WTC11 (cell line): Measurements from ENCODE around the gene ZNHIT1. TPM values are rescaled to one million over a fixed set of nuclear protein-coding genes. Genes with fewer than 3 reads are reported as not detected.
A peak's percentile ranks its signal among the peaks of the same experiment; 100 is the strongest.

Source experiments
- ATAC-seq: fragments of 200-7000 bp; cut with Tn5 transposase; 2 replicates; pipeline ENCODE4 v1.10.0; 2021; ENCODE audit warnings: mild to moderate bottlenecking, moderate library complexity
- CTCF ChIA-PET: fragments of 300-600 bp; sonication (Branson Sonifier 250); formaldehyde crosslinking; loops from one replicate; lab custom pipeline; 2021; ENCODE audit warnings: antibody characterized with exemption; lab: Charles Lee
- POLR2A ChIA-PET: fragments of 350-600 bp; sonication (Branson Sonifier 250); formaldehyde crosslinking; loops from one replicate; lab custom pipeline; 2021; ENCODE audit warnings: antibody characterized with exemption; lab: Charles Lee
- DNase-seq: peaks from one replicate; pipeline ENCODE4 v3.0.0; 2021; ENCODE audit warnings: low spot score
- H3K27ac Mint-ChIP-seq: 2 replicates; pipeline ENCODE4 v1.8.0; 2021; ENCODE audit warnings: mixed read lengths
- H3K27me3 Mint-ChIP-seq: 2 replicates; pipeline ENCODE4 v1.8.0; 2021; ENCODE audit warnings: low read depth, mild to moderate bottlenecking, moderate library complexity, mixed read lengths
- H3K36me3 Mint-ChIP-seq: 2 replicates; pipeline ENCODE4 v1.8.0; 2021; ENCODE audit warnings: mixed read lengths
- H3K4me1 Mint-ChIP-seq: 2 replicates; pipeline ENCODE4 v1.8.0; 2022; ENCODE audit warnings: mixed read lengths
- H3K4me3 Mint-ChIP-seq: 2 replicates; pipeline ENCODE4 v1.8.0; 2021; ENCODE audit warnings: mild to moderate bottlenecking, moderate library complexity, mixed read lengths
- H3K9me3 Mint-ChIP-seq: 2 replicates; pipeline ENCODE4 v1.8.0; 2021; ENCODE audit warnings: mixed read lengths
- ATF1 ChIP-seq: sonication (generic); formaldehyde crosslinking; IDR thresholded peaks from 2 replicates; pipeline ENCODE4 v1.8.1; 2023; ENCODE audit warnings: mild to moderate bottlenecking, moderate library complexity, missing genetic modification reagents
- ATF3 ChIP-seq: sonication (generic); formaldehyde crosslinking; conservative IDR thresholded peaks from 2 replicates; pipeline ENCODE4 v1.8.1; 2022; ENCODE audit warnings: mild to moderate bottlenecking, missing genetic modification reagents
- CBFB ChIP-seq: sonication (generic); formaldehyde crosslinking; IDR thresholded peaks from 2 replicates; pipeline ENCODE4 v1.8.1; 2022; ENCODE audit warnings: mild to moderate bottlenecking, low read depth, missing genetic modification reagents
- EMX1 ChIP-seq: fragments of 250-450 bp; sonication (Bioruptor Pico); IDR thresholded peaks from 2 replicates; pipeline ENCODE4 v1.8.0; 2021; ENCODE audit warnings: mild to moderate bottlenecking
- FOXK1 ChIP-seq: sonication (generic); formaldehyde crosslinking; IDR thresholded peaks from 2 replicates; pipeline ENCODE4 v1.8.0; 2022; ENCODE audit warnings: mild to moderate bottlenecking, moderate library complexity, missing genetic modification reagents
- GRHL2 ChIP-seq: fragments of 250-450 bp; sonication (Bioruptor Pico); IDR thresholded peaks from 2 replicates; pipeline ENCODE4 v1.8.0; 2022; ENCODE audit warnings: mild to moderate bottlenecking, moderate library complexity; ENCODE audit not compliant: insufficient replicate concordance, severe bottlenecking
- GTF2I ChIP-seq: fragments of 250-450 bp; sonication (Bioruptor Pico); conservative IDR thresholded peaks from 2 replicates; pipeline ENCODE4 v1.4.0; 2021; ENCODE audit warnings: mild to moderate bottlenecking
- HMGXB4 ChIP-seq: sonication (generic); formaldehyde crosslinking; IDR thresholded peaks from 2 replicates; pipeline ENCODE4 v1.8.1; 2023; ENCODE audit warnings: mild to moderate bottlenecking, moderate library complexity, missing genetic modification reagents
- JUN ChIP-seq: sonication (generic); formaldehyde crosslinking; IDR thresholded peaks from 2 replicates; pipeline ENCODE4 v1.8.0; 2023; ENCODE audit warnings: mild to moderate bottlenecking, missing genetic modification reagents
- KAT7 ChIP-seq: sonication (generic); formaldehyde crosslinking; IDR thresholded peaks from 2 replicates; pipeline ENCODE4 v1.8.1; 2023; ENCODE audit warnings: missing genetic modification reagents, mild to moderate bottlenecking, borderline replicate concordance
- MAX ChIP-seq: sonication (generic); formaldehyde crosslinking; IDR thresholded peaks from 2 replicates; pipeline ENCODE4 v1.8.0; 2022; ENCODE audit warnings: mild to moderate bottlenecking, missing genetic modification reagents
- MYBL2 ChIP-seq: sonication (generic); formaldehyde crosslinking; IDR thresholded peaks from 2 replicates; pipeline ENCODE4 v1.8.1; 2023; ENCODE audit warnings: mild to moderate bottlenecking, moderate library complexity, missing genetic modification reagents
- OVOL2 ChIP-seq: fragments of 250-450 bp; sonication (Bioruptor Pico); IDR thresholded peaks from 2 replicates; pipeline ENCODE4 v1.9.0; 2021; ENCODE audit warnings: mild to moderate bottlenecking, borderline replicate concordance
- PRDM15 ChIP-seq: sonication (generic); formaldehyde crosslinking; IDR thresholded peaks from 2 replicates; pipeline ENCODE4 v1.8.0; 2022; ENCODE audit warnings: missing genetic modification reagents
- SP1 ChIP-seq: sonication (generic); formaldehyde crosslinking; conservative IDR thresholded peaks from 2 replicates; pipeline ENCODE4 v1.8.1; 2022; ENCODE audit warnings: missing genetic modification reagents
- ZBTB21 ChIP-seq: sonication (generic); formaldehyde crosslinking; IDR thresholded peaks from 2 replicates; pipeline ENCODE4 v1.8.1; 2023; ENCODE audit warnings: mild to moderate bottlenecking, missing genetic modification reagents, borderline replicate concordance
- ZNF121 ChIP-seq: sonication (generic); formaldehyde crosslinking; IDR thresholded peaks from 2 replicates; pipeline ENCODE4 v1.8.0; 2023; ENCODE audit warnings: missing genetic modification reagents
- ZNF396 ChIP-seq: fragments of 250-450 bp; sonication (Bioruptor Pico); IDR thresholded peaks from 2 replicates; pipeline ENCODE4 v1.8.0; 2021; ENCODE audit warnings: mild to moderate bottlenecking, moderate library complexity, borderline replicate concordance
- total RNA-seq: library from RNA; stranded (reverse); gene quantifications from 3 replicates; pipeline ENCODE4 v1.2.3, GENCODE V29; 2021

Gene ZNHIT1
- total RNA-seq, 1 experiment from 2014 or later, result 63.9 TPM

- no peak for TF ChIP-seq GRHL2 (CRISPR knock-in tag)
- TF ChIP-seq EMX1 (CRISPR knock-in tag), result no peak
- no peak for TF ChIP-seq HMGXB4 (CRISPR knock-in tag)
- no peak for TF ChIP-seq ATF3
- TF ChIP-seq ZNF121 (CRISPR knock-in tag), result no peak
- TF ChIP-seq GTF2I (CRISPR knock-in tag), result no peak
- TF ChIP-seq MAX (CRISPR knock-in tag), result peak; percentile 22; the same call in 1 of the 2 replicates
- TF ChIP-seq ZNF396 (CRISPR knock-in tag), result no peak
- TF ChIP-seq, all 79 proteins: peak for 1
- ChIA-PET POLR2A (interaction anchor here (0.9 to 2.2 kb wide), 5 partner anchors 8 to 45 kb away, joined by 3 to 14 read pairs (median 4); partner anchors contain the start of genes PLOD3, VGF and ZNHIT1), CTCF (interaction anchor here (0.7 to 6.9 kb wide), 19 partner anchors 8 to 337 kb away, joined by 3 to 86 read pairs (median 9); partner anchors contain the start of genes PLOD3, TRIM56, VGF and ZNHIT1)
- Mint-ChIP-seq H3K4me3 (peak overlapping the region; percentile 74), H3K27me3 (peaks cover 100% of the 10 kb centered on the region), H3K9me3 (no peaks in the 10 kb centered on the region), H3K27ac (no peak overlapping the region), H3K4me1 (peaks cover 48% of the 10 kb centered on the region), H3K36me3 (no peaks in the 10 kb centered on the region)
- DNase-seq (peak; percentile 18), ATAC-seq (no peak)
Observed at GRCh38 chr7:101172854-101173751, 44.9 kb upstream of the ZNHIT1 start.

GRCh38 chr7:101173752-101174244, 44.2 kb upstream of the ZNHIT1 start:
- Mint-ChIP-seq H3K27ac (no peak overlapping the region), H3K4me1 (peaks cover 43% of the 10 kb centered on the region), H3K27me3 (peaks cover 100% of the 10 kb centered on the region), H3K36me3 (no peaks in the 10 kb centered on the region), H3K4me3 (peak overlapping the region; percentile 74)
- POLR2A ChIA-PET, result interaction anchor here (0.6 to 2.2 kb wide), 8 partner anchors 9 to 490 kb away, joined by 3 to 14 read pairs (median 4); partner anchors contain the start of genes MOGAT3, PLOD3, VGF and ZNHIT1
- TF ChIP-seq SP1 (CRISPR knock-in tag) (peak; percentile 34; the same call in 1 of the 2 replicates), PRDM15 (peak; percentile 95), OVOL2 (CRISPR knock-in tag) (no peak), GTF2I (CRISPR knock-in tag) (peak; percentile 89), ZNF121 (CRISPR knock-in tag) (peak; percentile 82; the same call in 1 of the 2 replicates)
- TF ChIP-seq, all 79 proteins: peak for 4
- peak; percentile 91 for DNase-seq
- no peaks in the 10 kb centered on the region for H3K9me3 Mint-ChIP-seq
- CTCF ChIA-PET, result interaction anchor here (0.7 to 6.9 kb wide), 21 partner anchors 8 to 337 kb away, joined by 3 to 86 read pairs (median 9); partner anchors contain the start of genes PLOD3, TRIM56, VGF and ZNHIT1
- ATAC-seq, result peak; percentile 71

- DNase-seq (peak; percentile 41), ATAC-seq (no peak; the same call in 1 of the 2 replicates)
- Mint-ChIP-seq H3K27me3 (peaks cover 100% of the 10 kb centered on the region), H3K9me3 (no peaks in the 10 kb centered on the region), H3K27ac (no peak overlapping the region), H3K36me3 (no peaks in the 10 kb centered on the region)
- POLR2A ChIA-PET, result interaction anchor here (0.6 to 2.2 kb wide), 7 partner anchors 8 to 490 kb away, joined by 3 to 14 read pairs (median 4); partner anchors contain the start of genes MOGAT3, PLOD3, VGF and ZNHIT1
- no peak for TF ChIP-seq ATF1 (CRISPR knock-in tag)
- no peak for TF ChIP-seq KAT7 (CRISPR knock-in tag)
- TF ChIP-seq ZBTB21 (CRISPR knock-in tag), result no peak
- TF ChIP-seq PRDM15, result no peak
- TF ChIP-seq FOXK1 (CRISPR knock-in tag), result no peak
- TF ChIP-seq JUN (CRISPR knock-in tag), result no peak
- no peak for TF ChIP-seq MYBL2 (CRISPR knock-in tag)
- 0 out of 2 replicates have a peak, but pooled peaks have one; percentile 65 for TF ChIP-seq CBFB
- TF ChIP-seq, all 79 proteins: peak for 1
- CTCF ChIA-PET, result interaction anchor here (0.6 to 6.9 kb wide), 22 partner anchors 9 to 338 kb away, joined by 3 to 86 read pairs (median 8); partner anchors contain the start of genes PLOD3, TRIM56, VGF and ZNHIT1
- peaks cover 37% of the 10 kb centered on the region for H3K4me1 Mint-ChIP-seq
- H3K4me3 Mint-ChIP-seq, result peak overlapping the region; percentile 74
Observed at GRCh38 chr7:101174322-101174854, 43.6 kb upstream of the ZNHIT1 start.
